BE2C (cell line): ENCODE results near the gene NRSN2.

Source experiments
- DNase-seq: peaks from one replicate; pipeline ENCODE4 v3.0.0-alpha.2; 2020
- H3K27me3 ChIP-seq: fragments of 250-450 bp; sonication (Bioruptor Pico); 2 replicates; pipeline ENCODE4 v1.5.1; 2020; ENCODE audit warnings: mild to moderate bottlenecking
- H3K36me3 ChIP-seq: fragments of 250-450 bp; sonication (Bioruptor Pico); 2 replicates; pipeline ENCODE4 v1.5.1; 2020; ENCODE audit warnings: mild to moderate bottlenecking
- H3K4me1 ChIP-seq: fragments of 250-450 bp; sonication (Bioruptor Pico); 2 replicates; pipeline ENCODE4 v1.5.1; 2020
- H3K4me3 ChIP-seq: 2 replicates; pipeline ENCODE4 v1.5.1; 2011; ENCODE audit warnings: low read depth, low read length
- H3K9me3 ChIP-seq: fragments of 250-450 bp; sonication (Bioruptor Pico); 2 replicates; pipeline ENCODE4 v1.5.1; 2020
- CTCF ChIP-seq: IDR thresholded peaks from 2 replicates; pipeline ENCODE4 v1.5.1; 2012; ENCODE audit warnings: mild to moderate bottlenecking, low read depth, low read length

NRSN2 gene

DNA sequence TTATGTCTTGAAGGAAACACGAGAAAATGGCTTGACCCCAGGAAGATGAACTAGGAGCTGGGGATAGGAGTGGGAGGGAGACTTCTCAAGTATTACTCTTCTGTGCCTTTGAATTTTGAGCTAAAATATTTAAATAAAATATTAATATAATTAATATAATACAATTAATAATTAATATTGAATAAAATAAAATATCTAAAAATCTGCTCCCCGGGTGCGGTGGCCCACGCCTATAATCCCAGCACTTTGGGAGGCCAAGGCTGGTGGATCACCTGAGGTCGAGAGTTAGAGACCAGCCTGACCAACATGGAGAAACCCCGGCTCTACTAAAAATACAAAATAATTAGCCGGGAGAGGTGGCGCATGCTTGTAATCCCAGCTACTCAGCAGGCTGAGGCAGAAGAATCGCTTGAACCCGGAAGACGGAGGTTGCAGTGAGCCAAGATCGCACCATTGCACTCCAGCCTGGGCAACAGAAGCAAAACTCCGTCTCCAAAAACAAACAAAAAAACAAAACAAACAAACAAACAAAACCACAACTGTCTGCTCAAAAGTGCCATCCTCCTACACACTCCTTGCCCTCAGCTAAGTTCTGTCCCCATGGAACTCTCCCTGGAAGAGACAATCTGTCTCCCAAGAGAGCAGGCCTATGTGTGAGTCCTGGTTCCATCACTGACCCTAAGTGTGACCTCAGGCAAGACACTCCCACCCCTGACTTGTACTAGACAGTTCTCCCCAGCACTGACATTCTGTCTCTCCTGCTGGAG lies 20.0 kb downstream of the NRSN2 start:
- H3K27me3 ChIP-seq: no peaks in the 10 kb centered on the region
- DNase-seq: no peak

GRCh38 chr20:367486-367887 lies 20.6 kb downstream of the NRSN2 start:
- Histone ChIP-seq H3K9me3 (no peaks in the 10 kb centered on the region), H3K27me3 (no peaks in the 10 kb centered on the region), H3K4me1 (no peaks in the 10 kb centered on the region), H3K36me3 (no peaks in the 10 kb centered on the region), H3K4me3 (no peak overlapping the region)
- no peak for TF ChIP-seq CTCF
- DNase-seq: no peak

More for the DNA sequence above, 20.0 kb downstream of the NRSN2 start:
- TF ChIP-seq CTCF: no peak
- Histone ChIP-seq H3K4me1 (peaks cover 3% of the 10 kb centered on the region; the same call in 1 of the 2 replicates), H3K9me3 (no peaks in the 10 kb centered on the region), H3K4me3 (no peak overlapping the region), H3K36me3 (no peaks in the 10 kb centered on the region)

DNA sequence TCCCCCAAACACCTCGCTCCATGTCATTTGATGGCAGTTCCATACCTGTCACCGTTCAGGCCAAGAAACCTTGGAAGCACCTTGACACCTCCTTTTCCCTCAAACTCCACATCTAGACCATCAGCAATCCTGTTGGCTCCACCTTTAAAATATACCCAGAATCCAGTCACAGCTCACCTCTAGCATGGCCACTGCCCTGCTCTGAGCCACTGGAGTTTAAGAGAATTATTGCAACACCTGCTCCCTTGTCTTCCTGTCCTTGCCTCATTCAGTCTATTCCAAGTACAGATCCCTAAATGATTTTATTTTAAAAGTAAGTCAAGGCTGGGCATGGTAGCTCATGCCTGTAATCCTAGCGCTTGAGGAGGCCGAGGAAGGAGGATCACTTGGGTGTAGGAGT lies 22.0 kb downstream of the NRSN2 start:
- Histone ChIP-seq H3K36me3 (no peaks in the 10 kb centered on the region), H3K9me3 (no peaks in the 10 kb centered on the region), H3K27me3 (no peaks in the 10 kb centered on the region), H3K4me3 (no peak overlapping the region), H3K4me1 (no peaks in the 10 kb centered on the region)
- no peak for TF ChIP-seq CTCF
- no peak for DNase-seq

DNA sequence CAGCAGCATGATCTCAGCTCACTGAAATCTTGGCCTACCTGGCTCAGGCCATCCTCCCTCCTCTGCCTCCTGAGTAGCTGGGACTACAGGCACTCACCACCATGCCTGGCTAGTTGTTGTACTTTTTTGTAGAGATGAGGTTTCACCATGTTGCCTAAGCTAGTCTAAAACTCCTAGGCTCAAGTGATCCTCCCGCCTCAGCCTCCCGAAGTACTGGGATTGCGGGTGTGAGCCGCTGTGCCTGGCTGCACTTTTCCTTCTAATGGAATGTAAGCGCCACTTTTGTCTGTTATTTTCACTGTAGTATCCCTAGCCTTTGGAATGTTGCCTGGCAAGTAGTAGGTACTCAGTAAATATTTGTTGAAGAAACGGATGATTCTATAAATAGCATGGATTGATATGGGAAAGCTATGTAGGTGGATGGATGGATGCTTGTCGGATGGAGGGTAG lies 23.3 kb downstream of the NRSN2 start:
- DNase-seq: no peak
- Histone ChIP-seq H3K4me3 (no peak overlapping the region), H3K4me1 (no peaks in the 10 kb centered on the region)

GRCh38 chr20:370977-371754 lies 24.3 kb downstream of the NRSN2 start:
- Histone ChIP-seq H3K36me3 (no peaks in the 10 kb centered on the region), H3K4me1 (no peaks in the 10 kb centered on the region), H3K4me3 (no peak overlapping the region), H3K9me3 (no peaks in the 10 kb centered on the region), H3K27me3 (no peaks in the 10 kb centered on the region)
- TF ChIP-seq CTCF: no peak
- DNase-seq: no peak

More for the DNA sequence above, 23.3 kb downstream of the NRSN2 start:
- Histone ChIP-seq H3K36me3 (no peaks in the 10 kb centered on the region), H3K9me3 (no peaks in the 10 kb centered on the region), H3K27me3 (no peaks in the 10 kb centered on the region)
- TF ChIP-seq CTCF: no peak
